ENCODE measurements around the gene ZNF296. TPM values are rescaled to one million over a fixed set of nuclear protein-coding genes. Genes with fewer than 3 reads are reported as not detected.

The ZNF296 gene
- total RNA-seq: not detected

GRCh38 chr19:45076029-45076850 is at the start of gene ZNF296:
ZNF296 (minus strand) TSS chr19:45076478; CDS start chr19:45076373, 105 bp downstream.

DNA sequence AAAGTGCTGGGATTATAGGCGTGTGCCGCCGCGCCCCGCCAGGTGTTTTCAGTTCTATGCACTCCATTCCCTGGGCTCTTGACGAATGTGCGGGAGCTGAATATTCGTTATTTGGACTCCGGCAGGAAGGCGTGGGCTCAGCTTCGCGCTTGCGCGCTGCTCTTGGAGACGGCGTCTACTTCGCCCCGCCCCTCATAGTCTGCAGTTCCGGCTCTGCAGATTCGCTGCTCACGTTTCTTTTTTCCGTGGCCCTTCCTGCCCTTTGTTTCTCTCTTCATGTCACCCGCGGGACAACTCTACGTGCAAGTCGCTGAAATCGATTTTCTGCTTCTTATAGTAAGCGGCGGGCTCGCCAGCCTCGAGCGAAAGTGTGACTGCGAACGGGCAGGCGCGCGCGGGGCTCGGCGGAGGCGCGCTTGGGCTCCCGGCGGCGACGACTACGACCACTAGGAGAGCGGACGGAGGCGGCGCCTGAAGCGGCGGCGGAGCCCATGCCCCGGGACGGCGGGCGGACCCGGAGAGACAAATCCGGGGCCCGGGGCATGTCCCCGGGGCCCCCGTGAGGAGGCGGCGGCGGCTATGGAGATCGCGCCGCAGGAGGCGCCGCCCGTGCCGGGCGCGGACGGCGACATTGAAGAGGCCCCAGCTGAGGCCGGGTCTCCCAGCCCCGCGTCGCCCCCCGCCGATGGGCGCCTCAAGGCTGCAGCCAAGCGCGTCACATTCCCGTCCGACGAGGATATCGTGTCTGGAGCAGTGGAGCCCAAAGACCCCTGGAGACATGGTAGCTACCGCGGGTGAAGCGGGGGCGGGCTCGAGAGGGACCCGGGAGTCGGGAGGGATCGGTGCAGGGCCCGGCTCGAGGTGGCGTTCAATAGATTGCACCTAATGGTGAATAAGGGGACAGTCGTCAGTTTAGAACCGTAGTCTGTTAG is 16.7 kb upstream of the ZNF296 start, which contains the start of gene PPP1R37:
PPP1R37 (plus strand) TSS at position 433 of the 932 bp plus-strand sequence; CDS start at position 580, 147 bp downstream.

GRCh38 chr19:45079063-45079910 is 3.0 kb upstream of the ZNF296 start, which contains the start of gene GEMIN7:
GEMIN7 (plus strand) TSS chr19:45079260; CDS start chr19:45090115, 10,855 bp downstream.

GRCh38 chr19:45038931-45039893 is 37.1 kb downstream of the ZNF296 start, which contains the start of gene CLASRP:
CLASRP (plus strand) TSS chr19:45039045; CDS start chr19:45040213, 1,168 bp downstream.

Small RNAs within 50 kb of the gene (small RNA-seq; reads per million reads assigned to genes)
- not detected for gene RNU6-611P (ENCODE audit: low replicate concordance)

Other genes with a start within 250 kb of the ZNF296 start
- gene NECTIN2, start 230.2 kb downstream of the ZNF296 start, total RNA-seq: 23.8 TPM
- gene TOMM40, start 185.2 kb downstream of the ZNF296 start, total RNA-seq: 29.4 TPM
- gene APOE, start 170.7 kb downstream of the ZNF296 start, total RNA-seq: 51.3 TPM
- gene APOC1, start 161.9 kb downstream of the ZNF296 start, total RNA-seq: 0.94 TPM
- not detected for gene APOC4, start 134.2 kb downstream of the ZNF296 start, total RNA-seq
- gene APOC2, start 130.4 kb downstream of the ZNF296 start, total RNA-seq: not detected
- gene CLPTM1, start 121.1 kb downstream of the ZNF296 start, total RNA-seq: 64.5 TPM
- 0.63 TPM for gene RELB, start 75.0 kb downstream of the ZNF296 start, total RNA-seq
- 22.2 TPM for gene CLASRP, start 37.4 kb downstream of the ZNF296 start, total RNA-seq
- 12.5 TPM for gene GEMIN7, start 2.8 kb upstream of the ZNF296 start, total RNA-seq
- 26.0 TPM for gene PPP1R37, start 16.7 kb upstream of the ZNF296 start, total RNA-seq
- gene NKPD1, start 84.5 kb upstream of the ZNF296 start, total RNA-seq: 0.63 TPM
- 4.7 TPM for gene TRAPPC6A, start 101.8 kb upstream of the ZNF296 start, total RNA-seq
- 3.8 TPM for gene BLOC1S3, start 102.3 kb upstream of the ZNF296 start, total RNA-seq
- not detected for gene EXOC3L2, start 168.9 kb upstream of the ZNF296 start, total RNA-seq
- gene MARK4, start 174.8 kb upstream of the ZNF296 start, total RNA-seq: 28.2 TPM
- gene CKM, start 246.4 kb upstream of the ZNF296 start, total RNA-seq: not detected